WTC11 (cell line): ENCODE results near the gene CFAP20DC. TPM values are rescaled to one million over a fixed set of nuclear protein-coding genes. Genes with fewer than 3 reads are reported as not detected.

Experiments
- ATAC-seq: fragments of 200-7000 bp; cut with Tn5 transposase; 2 replicates; pipeline ENCODE4 v1.10.0; 2021; ENCODE audit warnings: mild to moderate bottlenecking, moderate library complexity
- CTCF ChIA-PET: fragments of 300-600 bp; sonication (Branson Sonifier 250); formaldehyde crosslinking; loops from one replicate; lab custom pipeline; 2021; ENCODE audit warnings: antibody characterized with exemption; lab: Charles Lee
- POLR2A ChIA-PET: fragments of 350-600 bp; sonication (Branson Sonifier 250); formaldehyde crosslinking; loops from one replicate; lab custom pipeline; 2021; ENCODE audit warnings: antibody characterized with exemption; lab: Charles Lee
- DNase-seq: peaks from one replicate; pipeline ENCODE4 v3.0.0; 2021; ENCODE audit warnings: low spot score
- H3K27ac Mint-ChIP-seq: 2 replicates; pipeline ENCODE4 v1.8.0; 2021; ENCODE audit warnings: mixed read lengths
- H3K27me3 Mint-ChIP-seq: 2 replicates; pipeline ENCODE4 v1.8.0; 2021; ENCODE audit warnings: low read depth, mild to moderate bottlenecking, moderate library complexity, mixed read lengths
- H3K36me3 Mint-ChIP-seq: 2 replicates; pipeline ENCODE4 v1.8.0; 2021; ENCODE audit warnings: mixed read lengths
- H3K4me1 Mint-ChIP-seq: 2 replicates; pipeline ENCODE4 v1.8.0; 2022; ENCODE audit warnings: mixed read lengths
- H3K4me3 Mint-ChIP-seq: 2 replicates; pipeline ENCODE4 v1.8.0; 2021; ENCODE audit warnings: mild to moderate bottlenecking, moderate library complexity, mixed read lengths
- H3K9me3 Mint-ChIP-seq: 2 replicates; pipeline ENCODE4 v1.8.0; 2021; ENCODE audit warnings: mixed read lengths
- ATF6 ChIP-seq: sonication (generic); formaldehyde crosslinking; IDR thresholded peaks from 2 replicates; pipeline ENCODE4 v1.8.1; 2023; ENCODE audit warnings: mild to moderate bottlenecking, missing genetic modification reagents
- CBFB ChIP-seq: sonication (generic); formaldehyde crosslinking; IDR thresholded peaks from 2 replicates; pipeline ENCODE4 v1.8.1; 2022; ENCODE audit warnings: mild to moderate bottlenecking, low read depth, missing genetic modification reagents
- ETV6 ChIP-seq: sonication (generic); formaldehyde crosslinking; IDR thresholded peaks from 2 replicates; pipeline ENCODE4 v1.8.1; 2022; ENCODE audit warnings: mild to moderate bottlenecking, missing genetic modification reagents
- FOXJ3 ChIP-seq: sonication (generic); formaldehyde crosslinking; IDR thresholded peaks from 2 replicates; pipeline ENCODE4 v1.9.0; 2021; ENCODE audit warnings: missing genetic modification reagents, mild to moderate bottlenecking, borderline replicate concordance
- GTF2I ChIP-seq: fragments of 250-450 bp; sonication (Bioruptor Pico); conservative IDR thresholded peaks from 2 replicates; pipeline ENCODE4 v1.4.0; 2021; ENCODE audit warnings: mild to moderate bottlenecking
- IRF2 ChIP-seq: sonication (generic); formaldehyde crosslinking; IDR thresholded peaks from 2 replicates; pipeline ENCODE4 v1.8.0; 2022; ENCODE audit warnings: low read depth, missing genetic modification reagents, borderline replicate concordance
- KAT7 ChIP-seq: sonication (generic); formaldehyde crosslinking; IDR thresholded peaks from 2 replicates; pipeline ENCODE4 v1.8.1; 2023; ENCODE audit warnings: missing genetic modification reagents, mild to moderate bottlenecking, borderline replicate concordance
- NFYB ChIP-seq: sonication (generic); formaldehyde crosslinking; conservative IDR thresholded peaks from 2 replicates; pipeline ENCODE4 v1.8.0; 2022; ENCODE audit warnings: low read depth, missing genetic modification reagents
- NR3C1 ChIP-seq: sonication (generic); formaldehyde crosslinking; conservative IDR thresholded peaks from 2 replicates; pipeline ENCODE4 v1.8.1; 2023; ENCODE audit warnings: low read depth, mild to moderate bottlenecking, missing genetic modification reagents
- OVOL2 ChIP-seq: fragments of 250-450 bp; sonication (Bioruptor Pico); IDR thresholded peaks from 2 replicates; pipeline ENCODE4 v1.9.0; 2021; ENCODE audit warnings: mild to moderate bottlenecking, borderline replicate concordance
- RORB ChIP-seq: fragments of 250-450 bp; sonication (Bioruptor Pico); IDR thresholded peaks from 2 replicates; pipeline ENCODE4 v1.9.0; 2021; ENCODE audit warnings: mild to moderate bottlenecking
- SMAD4 ChIP-seq: sonication (generic); formaldehyde crosslinking; IDR thresholded peaks from 2 replicates; pipeline ENCODE4 v1.8.0; 2022; ENCODE audit warnings: mild to moderate bottlenecking, missing genetic modification reagents
- SP1 ChIP-seq: sonication (generic); formaldehyde crosslinking; conservative IDR thresholded peaks from 2 replicates; pipeline ENCODE4 v1.8.1; 2022; ENCODE audit warnings: missing genetic modification reagents
- STAT6 ChIP-seq: sonication (generic); formaldehyde crosslinking; conservative IDR thresholded peaks from 2 replicates; pipeline ENCODE4 v1.8.1; 2023; ENCODE audit warnings: mild to moderate bottlenecking, low read depth, missing genetic modification reagents, moderate library complexity
- USF1 ChIP-seq: sonication (generic); formaldehyde crosslinking; IDR thresholded peaks from 2 replicates; pipeline ENCODE4 v1.8.0; 2022; ENCODE audit warnings: mild to moderate bottlenecking, missing genetic modification reagents
- ZNF416 ChIP-seq: fragments of 250-450 bp; sonication (Bioruptor Pico); IDR thresholded peaks from 2 replicates; pipeline ENCODE4 v1.9.0; 2021; ENCODE audit warnings: mild to moderate bottlenecking, inconsistent platforms
- total RNA-seq: library from RNA; stranded (reverse); gene quantifications from 3 replicates; pipeline ENCODE4 v1.2.3, GENCODE V29; 2021
- TF ChIP-seq, protein P1 (sequence below): sonication (generic); formaldehyde crosslinking; IDR thresholded peaks from 2 replicates; pipeline ENCODE4 v1.8.0; 2023; ENCODE audit warnings: missing genetic modification reagents, mild to moderate bottlenecking, borderline replicate concordance
- TF ChIP-seq, protein P2 (sequence below): sonication (generic); formaldehyde crosslinking; IDR thresholded peaks from 2 replicates; pipeline ENCODE4 v1.8.1; 2022; ENCODE audit warnings: missing genetic modification reagents, borderline replicate concordance
- TF ChIP-seq, protein P3 (sequence below): sonication (generic); formaldehyde crosslinking; IDR thresholded peaks from 2 replicates; pipeline ENCODE4 v1.8.1; 2023; ENCODE audit warnings: mild to moderate bottlenecking, missing genetic modification reagents, borderline replicate concordance
- TF ChIP-seq, protein P4 (sequence below): sonication (generic); formaldehyde crosslinking; IDR thresholded peaks from 2 replicates; pipeline ENCODE4 v1.8.1; 2022; ENCODE audit warnings: mild to moderate bottlenecking, missing genetic modification reagents, moderate library complexity, borderline replicate concordance

CFAP20DC gene
- total RNA-seq, 1 experiment from 2014 or later: 4.9 TPM

GRCh38 chr3:58924578-58924977 is 125.2 kb downstream of the CFAP20DC start (continued):
- TF ChIP-seq, protein P1, sequence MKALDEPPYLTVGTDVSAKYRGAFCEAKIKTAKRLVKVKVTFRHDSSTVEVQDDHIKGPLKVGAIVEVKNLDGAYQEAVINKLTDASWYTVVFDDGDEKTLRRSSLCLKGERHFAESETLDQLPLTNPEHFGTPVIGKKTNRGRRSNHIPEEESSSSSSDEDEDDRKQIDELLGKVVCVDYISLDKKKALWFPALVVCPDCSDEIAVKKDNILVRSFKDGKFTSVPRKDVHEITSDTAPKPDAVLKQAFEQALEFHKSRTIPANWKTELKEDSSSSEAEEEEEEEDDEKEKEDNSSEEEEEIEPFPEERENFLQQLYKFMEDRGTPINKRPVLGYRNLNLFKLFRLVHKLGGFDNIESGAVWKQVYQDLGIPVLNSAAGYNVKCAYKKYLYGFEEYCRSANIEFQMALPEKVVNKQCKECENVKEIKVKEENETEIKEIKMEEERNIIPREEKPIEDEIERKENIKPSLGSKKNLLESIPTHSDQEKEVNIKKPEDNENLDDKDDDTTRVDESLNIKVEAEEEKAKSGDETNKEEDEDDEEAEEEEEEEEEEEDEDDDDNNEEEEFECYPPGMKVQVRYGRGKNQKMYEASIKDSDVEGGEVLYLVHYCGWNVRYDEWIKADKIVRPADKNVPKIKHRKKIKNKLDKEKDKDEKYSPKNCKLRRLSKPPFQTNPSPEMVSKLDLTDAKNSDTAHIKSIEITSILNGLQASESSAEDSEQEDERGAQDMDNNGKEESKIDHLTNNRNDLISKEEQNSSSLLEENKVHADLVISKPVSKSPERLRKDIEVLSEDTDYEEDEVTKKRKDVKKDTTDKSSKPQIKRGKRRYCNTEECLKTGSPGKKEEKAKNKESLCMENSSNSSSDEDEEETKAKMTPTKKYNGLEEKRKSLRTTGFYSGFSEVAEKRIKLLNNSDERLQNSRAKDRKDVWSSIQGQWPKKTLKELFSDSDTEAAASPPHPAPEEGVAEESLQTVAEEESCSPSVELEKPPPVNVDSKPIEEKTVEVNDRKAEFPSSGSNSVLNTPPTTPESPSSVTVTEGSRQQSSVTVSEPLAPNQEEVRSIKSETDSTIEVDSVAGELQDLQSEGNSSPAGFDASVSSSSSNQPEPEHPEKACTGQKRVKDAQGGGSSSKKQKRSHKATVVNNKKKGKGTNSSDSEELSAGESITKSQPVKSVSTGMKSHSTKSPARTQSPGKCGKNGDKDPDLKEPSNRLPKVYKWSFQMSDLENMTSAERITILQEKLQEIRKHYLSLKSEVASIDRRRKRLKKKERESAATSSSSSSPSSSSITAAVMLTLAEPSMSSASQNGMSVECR (CRISPR knock-in tag): no peak
- TF ChIP-seq, protein P2, sequence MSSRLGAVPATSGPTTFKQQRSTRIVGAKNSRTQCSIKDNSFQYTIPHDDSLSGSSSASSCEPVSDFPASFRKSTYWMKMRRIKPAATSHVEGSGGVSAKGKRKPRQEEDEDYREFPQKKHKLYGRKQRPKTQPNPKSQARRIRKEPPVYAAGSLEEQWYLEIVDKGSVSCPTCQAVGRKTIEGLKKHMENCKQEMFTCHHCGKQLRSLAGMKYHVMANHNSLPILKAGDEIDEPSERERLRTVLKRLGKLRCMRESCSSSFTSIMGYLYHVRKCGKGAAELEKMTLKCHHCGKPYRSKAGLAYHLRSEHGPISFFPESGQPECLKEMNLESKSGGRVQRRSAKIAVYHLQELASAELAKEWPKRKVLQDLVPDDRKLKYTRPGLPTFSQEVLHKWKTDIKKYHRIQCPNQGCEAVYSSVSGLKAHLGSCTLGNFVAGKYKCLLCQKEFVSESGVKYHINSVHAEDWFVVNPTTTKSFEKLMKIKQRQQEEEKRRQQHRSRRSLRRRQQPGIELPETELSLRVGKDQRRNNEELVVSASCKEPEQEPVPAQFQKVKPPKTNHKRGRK (CRISPR knock-in tag): no peak
- TF ChIP-seq IRF2 (CRISPR knock-in tag): no peak
- TF ChIP-seq FOXJ3 (CRISPR knock-in tag): no peak
- no peak for TF ChIP-seq SP1 (CRISPR knock-in tag)
- no peak for TF ChIP-seq ZNF416 (CRISPR knock-in tag)
- no peak for TF ChIP-seq USF1 (CRISPR knock-in tag)

DNA sequence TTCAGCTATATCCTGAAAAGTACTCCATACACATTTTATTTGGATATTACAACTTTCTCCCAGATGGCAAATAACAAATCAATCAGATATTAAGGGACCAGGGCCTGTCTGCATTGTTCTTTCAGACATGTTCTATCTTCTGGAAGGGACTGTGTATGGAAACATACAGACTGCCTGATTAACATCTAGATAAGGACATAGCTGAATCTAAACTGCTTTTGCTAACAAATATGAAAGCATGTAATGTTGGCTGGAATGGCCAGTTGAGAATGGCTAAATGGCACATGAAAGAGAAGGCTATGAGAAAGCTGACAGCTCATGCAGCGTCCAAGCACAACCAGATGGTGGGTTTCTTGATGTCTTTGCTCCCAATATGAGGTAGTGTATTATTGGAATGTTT is 149.4 kb downstream of the CFAP20DC start:
- ChIA-PET CTCF (no interaction called here), POLR2A (no interaction called here)
- peaks cover 45% of the 10 kb centered on the region for H3K9me3 Mint-ChIP-seq
- DNase-seq (no peak), ATAC-seq (no peak)
- no peak overlapping the region for H3K4me3 Mint-ChIP-seq
- H3K27me3 Mint-ChIP-seq: peaks cover under 1% of the 10 kb centered on the region; the same call in 1 of the 2 replicates
- peaks cover 18% of the 10 kb centered on the region for H3K36me3 Mint-ChIP-seq
- H3K27ac Mint-ChIP-seq: no peak overlapping the region
- peaks cover 15% of the 10 kb centered on the region for H3K4me1 Mint-ChIP-seq
- TF ChIP-seq NFYB (CRISPR knock-in tag): no peak
- TF ChIP-seq KAT7 (CRISPR knock-in tag): no peak
- no peak for TF ChIP-seq OVOL2
- TF ChIP-seq, protein P3, sequence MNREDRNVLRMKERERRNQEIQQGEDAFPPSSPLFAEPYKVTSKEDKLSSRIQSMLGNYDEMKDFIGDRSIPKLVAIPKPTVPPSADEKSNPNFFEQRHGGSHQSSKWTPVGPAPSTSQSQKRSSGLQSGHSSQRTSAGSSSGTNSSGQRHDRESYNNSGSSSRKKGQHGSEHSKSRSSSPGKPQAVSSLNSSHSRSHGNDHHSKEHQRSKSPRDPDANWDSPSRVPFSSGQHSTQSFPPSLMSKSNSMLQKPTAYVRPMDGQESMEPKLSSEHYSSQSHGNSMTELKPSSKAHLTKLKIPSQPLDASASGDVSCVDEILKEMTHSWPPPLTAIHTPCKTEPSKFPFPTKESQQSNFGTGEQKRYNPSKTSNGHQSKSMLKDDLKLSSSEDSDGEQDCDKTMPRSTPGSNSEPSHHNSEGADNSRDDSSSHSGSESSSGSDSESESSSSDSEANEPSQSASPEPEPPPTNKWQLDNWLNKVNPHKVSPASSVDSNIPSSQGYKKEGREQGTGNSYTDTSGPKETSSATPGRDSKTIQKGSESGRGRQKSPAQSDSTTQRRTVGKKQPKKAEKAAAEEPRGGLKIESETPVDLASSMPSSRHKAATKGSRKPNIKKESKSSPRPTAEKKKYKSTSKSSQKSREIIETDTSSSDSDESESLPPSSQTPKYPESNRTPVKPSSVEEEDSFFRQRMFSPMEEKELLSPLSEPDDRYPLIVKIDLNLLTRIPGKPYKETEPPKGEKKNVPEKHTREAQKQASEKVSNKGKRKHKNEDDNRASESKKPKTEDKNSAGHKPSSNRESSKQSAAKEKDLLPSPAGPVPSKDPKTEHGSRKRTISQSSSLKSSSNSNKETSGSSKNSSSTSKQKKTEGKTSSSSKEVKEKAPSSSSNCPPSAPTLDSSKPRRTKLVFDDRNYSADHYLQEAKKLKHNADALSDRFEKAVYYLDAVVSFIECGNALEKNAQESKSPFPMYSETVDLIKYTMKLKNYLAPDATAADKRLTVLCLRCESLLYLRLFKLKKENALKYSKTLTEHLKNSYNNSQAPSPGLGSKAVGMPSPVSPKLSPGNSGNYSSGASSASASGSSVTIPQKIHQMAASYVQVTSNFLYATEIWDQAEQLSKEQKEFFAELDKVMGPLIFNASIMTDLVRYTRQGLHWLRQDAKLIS (CRISPR knock-in tag): no peak
- TF ChIP-seq, protein P4, sequence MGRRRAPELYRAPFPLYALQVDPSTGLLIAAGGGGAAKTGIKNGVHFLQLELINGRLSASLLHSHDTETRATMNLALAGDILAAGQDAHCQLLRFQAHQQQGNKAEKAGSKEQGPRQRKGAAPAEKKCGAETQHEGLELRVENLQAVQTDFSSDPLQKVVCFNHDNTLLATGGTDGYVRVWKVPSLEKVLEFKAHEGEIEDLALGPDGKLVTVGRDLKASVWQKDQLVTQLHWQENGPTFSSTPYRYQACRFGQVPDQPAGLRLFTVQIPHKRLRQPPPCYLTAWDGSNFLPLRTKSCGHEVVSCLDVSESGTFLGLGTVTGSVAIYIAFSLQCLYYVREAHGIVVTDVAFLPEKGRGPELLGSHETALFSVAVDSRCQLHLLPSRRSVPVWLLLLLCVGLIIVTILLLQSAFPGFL (CRISPR knock-in tag): no peak
- TF ChIP-seq ATF6 (CRISPR knock-in tag): no peak
- no peak for TF ChIP-seq STAT6 (CRISPR knock-in tag)
- no peak for TF ChIP-seq IRF2 (CRISPR knock-in tag)
- no peak for TF ChIP-seq GTF2I (CRISPR knock-in tag)
- no peak for TF ChIP-seq SMAD4 (CRISPR knock-in tag)
- no peak for TF ChIP-seq NR3C1
- no peak for TF ChIP-seq RORB
- no peak for TF ChIP-seq CBFB (CRISPR knock-in tag)
- TF ChIP-seq ETV6 (CRISPR knock-in tag): no peak
